Measurements from ENCODE around the gene PDGFRA.
A peak's percentile ranks its signal among the peaks of the same experiment; 100 is the strongest.

The PDGFRA gene

DNA sequence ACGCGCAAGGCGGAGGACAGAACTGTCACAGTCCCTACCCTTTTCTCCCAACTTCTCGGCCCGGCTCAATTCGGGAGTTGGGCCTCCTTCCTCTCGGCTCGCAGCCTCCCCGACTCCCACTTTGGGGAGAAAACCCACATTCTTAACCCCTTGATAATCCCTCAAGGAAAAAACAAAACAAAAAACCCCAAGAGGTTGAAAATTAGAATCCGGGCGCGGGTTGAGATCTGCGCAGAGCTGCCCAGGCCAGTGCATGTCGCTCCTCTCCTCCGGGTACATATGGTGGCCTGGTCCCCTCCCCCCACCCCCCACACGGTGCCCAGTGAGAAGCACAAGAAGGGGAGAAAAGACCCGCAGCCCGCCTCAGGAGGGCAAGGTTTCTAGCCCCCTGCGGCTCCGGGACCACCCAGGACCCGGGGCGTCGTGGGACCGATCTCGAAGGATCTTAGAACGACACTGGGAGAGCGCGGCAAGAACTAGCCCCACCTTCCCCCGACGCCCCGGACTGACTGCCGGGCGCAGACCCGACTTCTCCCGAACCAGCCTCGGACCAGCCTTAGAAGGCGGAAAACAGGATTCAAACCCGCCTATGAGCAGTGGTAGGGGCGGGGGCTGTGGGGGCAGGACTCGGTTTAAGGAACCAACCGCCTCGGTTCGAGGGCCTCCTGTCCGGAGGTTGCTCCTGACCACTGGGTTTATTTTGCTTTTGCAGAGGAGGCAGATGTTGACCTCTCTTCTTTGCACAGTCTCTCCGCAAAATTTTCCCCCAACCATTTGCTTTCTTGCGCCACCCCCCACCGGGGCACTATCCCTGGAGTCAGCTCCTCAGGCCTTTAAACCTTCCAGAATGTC, 2.5 kb upstream of the PDGFRA start:
- H3K27me3 ChIP-seq (ENCODE audit: insufficient read depth, poor library complexity, severe bottlenecking), result peaks cover 54% of the 10 kb centered on the region
- DNase-seq (ENCODE audit: low spot score), result no peak
- H3K4me1 ChIP-seq (ENCODE audit: insufficient read depth, poor library complexity, severe bottlenecking), result peaks cover 3% of the 10 kb centered on the region
- H3K36me3 ChIP-seq (ENCODE audit: low read depth), result no peaks in the 10 kb centered on the region
- no peak overlapping the region for H3K27ac ChIP-seq (ENCODE audit: poor library complexity, severe bottlenecking)
- H3K4me3 ChIP-seq (ENCODE audit: severe bottlenecking), result no peak overlapping the region
- no peaks in the 10 kb centered on the region for H3K9me3 ChIP-seq (ENCODE audit: severe bottlenecking)
- ATAC-seq (ENCODE audit: low read depth), result no peak
- TF ChIP-seq, protein P1, sequence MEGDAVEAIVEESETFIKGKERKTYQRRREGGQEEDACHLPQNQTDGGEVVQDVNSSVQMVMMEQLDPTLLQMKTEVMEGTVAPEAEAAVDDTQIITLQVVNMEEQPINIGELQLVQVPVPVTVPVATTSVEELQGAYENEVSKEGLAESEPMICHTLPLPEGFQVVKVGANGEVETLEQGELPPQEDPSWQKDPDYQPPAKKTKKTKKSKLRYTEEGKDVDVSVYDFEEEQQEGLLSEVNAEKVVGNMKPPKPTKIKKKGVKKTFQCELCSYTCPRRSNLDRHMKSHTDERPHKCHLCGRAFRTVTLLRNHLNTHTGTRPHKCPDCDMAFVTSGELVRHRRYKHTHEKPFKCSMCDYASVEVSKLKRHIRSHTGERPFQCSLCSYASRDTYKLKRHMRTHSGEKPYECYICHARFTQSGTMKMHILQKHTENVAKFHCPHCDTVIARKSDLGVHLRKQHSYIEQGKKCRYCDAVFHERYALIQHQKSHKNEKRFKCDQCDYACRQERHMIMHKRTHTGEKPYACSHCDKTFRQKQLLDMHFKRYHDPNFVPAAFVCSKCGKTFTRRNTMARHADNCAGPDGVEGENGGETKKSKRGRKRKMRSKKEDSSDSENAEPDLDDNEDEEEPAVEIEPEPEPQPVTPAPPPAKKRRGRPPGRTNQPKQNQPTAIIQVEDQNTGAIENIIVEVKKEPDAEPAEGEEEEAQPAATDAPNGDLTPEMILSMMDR (IDR thresholded peaks at IDR 0.05; ENCODE audit: poor library complexity, severe bottlenecking), result no peak

GRCh38 chr4:54227256-54228055, 1.6 kb upstream of the PDGFRA start:
- H3K27ac ChIP-seq (ENCODE audit: poor library complexity, severe bottlenecking), result no peak overlapping the region
- H3K36me3 ChIP-seq (ENCODE audit: low read depth), result no peaks in the 10 kb centered on the region
- ATAC-seq (ENCODE audit: low read depth), result peak; percentile 58
- H3K9me3 ChIP-seq (ENCODE audit: severe bottlenecking), result no peaks in the 10 kb centered on the region
- H3K4me3 ChIP-seq (ENCODE audit: severe bottlenecking), result peak overlapping the region; percentile 32
- TF ChIP-seq, protein P1 (IDR thresholded peaks at IDR 0.05; ENCODE audit: poor library complexity, severe bottlenecking), result no peak
- H3K27me3 ChIP-seq (ENCODE audit: insufficient read depth, poor library complexity, severe bottlenecking), result peaks cover 62% of the 10 kb centered on the region
- no peak for DNase-seq (ENCODE audit: low spot score)
- peaks cover 3% of the 10 kb centered on the region for H3K4me1 ChIP-seq (ENCODE audit: insufficient read depth, poor library complexity, severe bottlenecking)

DNA sequence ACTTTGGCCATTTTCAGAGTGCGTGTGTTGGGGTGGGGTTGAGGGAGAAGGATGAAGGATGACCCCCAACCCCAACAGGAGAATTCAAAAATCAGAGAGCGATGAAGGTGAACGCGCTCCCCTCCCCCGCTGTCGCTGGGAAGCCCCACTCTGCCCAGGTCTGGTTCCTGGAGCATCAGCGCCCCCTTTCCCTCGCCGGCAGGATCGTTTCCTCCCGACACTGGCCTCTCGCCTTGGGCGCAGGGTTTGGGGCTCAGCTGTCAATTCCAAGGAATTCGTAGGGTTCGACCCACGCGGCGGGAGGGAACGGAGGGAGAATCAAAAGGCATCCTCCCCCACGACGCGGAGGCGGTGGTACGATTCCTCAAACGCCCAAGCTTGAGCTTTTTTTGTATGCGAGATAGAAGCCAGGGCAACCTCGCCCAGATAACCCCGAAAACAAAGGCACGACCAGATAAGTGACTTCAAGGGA, 1.0 kb upstream of the PDGFRA start:
- DNase-seq (ENCODE audit: low spot score), result no peak
- no peaks in the 10 kb centered on the region for H3K36me3 ChIP-seq (ENCODE audit: low read depth)
- peaks cover 68% of the 10 kb centered on the region for H3K27me3 ChIP-seq (ENCODE audit: insufficient read depth, poor library complexity, severe bottlenecking)
- H3K4me1 ChIP-seq (ENCODE audit: insufficient read depth, poor library complexity, severe bottlenecking), result peaks cover 3% of the 10 kb centered on the region
- H3K27ac ChIP-seq (ENCODE audit: poor library complexity, severe bottlenecking), result no peak overlapping the region
- peak; percentile 69 for ATAC-seq (ENCODE audit: low read depth)
- peak overlapping the region; percentile 32 for H3K4me3 ChIP-seq (ENCODE audit: severe bottlenecking)
- H3K9me3 ChIP-seq (ENCODE audit: severe bottlenecking), result no peaks in the 10 kb centered on the region
- TF ChIP-seq, protein P1 (IDR thresholded peaks at IDR 0.05; ENCODE audit: poor library complexity, severe bottlenecking), result peak; percentile 84

DNA sequence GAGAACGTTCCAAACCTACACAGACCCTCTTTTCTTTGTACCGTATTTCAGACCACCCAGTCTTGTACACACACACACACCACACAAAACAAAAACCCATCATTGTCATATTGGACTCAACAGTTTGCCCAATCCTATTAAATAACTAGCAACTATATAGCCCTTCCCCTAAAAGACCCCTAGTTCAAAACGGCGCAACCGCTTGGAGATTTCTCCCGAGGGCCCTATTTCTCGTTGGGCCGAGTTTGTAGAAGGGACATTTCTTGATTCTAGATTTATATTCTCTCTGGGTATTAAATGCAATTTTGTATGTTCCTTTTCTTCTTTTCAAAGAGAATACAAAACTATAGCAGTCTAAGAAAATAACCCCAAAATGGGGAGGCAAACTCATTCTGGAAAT, 547 bp upstream of the PDGFRA start:
- Histone ChIP-seq H3K27ac (ENCODE audit: poor library complexity, severe bottlenecking) (no peak overlapping the region), H3K27me3 (ENCODE audit: insufficient read depth, poor library complexity, severe bottlenecking) (peaks cover 69% of the 10 kb centered on the region), H3K4me1 (ENCODE audit: insufficient read depth, poor library complexity, severe bottlenecking) (peaks cover 3% of the 10 kb centered on the region), H3K9me3 (ENCODE audit: severe bottlenecking) (no peaks in the 10 kb centered on the region), H3K4me3 (ENCODE audit: severe bottlenecking) (no peak overlapping the region), H3K36me3 (ENCODE audit: low read depth) (no peaks in the 10 kb centered on the region)
- DNase-seq (ENCODE audit: low spot score) (no peak), ATAC-seq (ENCODE audit: low read depth) (no peak)
- TF ChIP-seq, protein P1 (IDR thresholded peaks at IDR 0.05; ENCODE audit: poor library complexity, severe bottlenecking), result peak; percentile 0

Measured in RWPE2 (cell line).